Neuronal stem cell (in vitro differentiated cells): ENCODE data around the gene RASL10A.

Experiments used
- DNase-seq: peaks from one replicate; pipeline ENCODE4 v3.0.0-alpha.2; 2013; ENCODE audit warnings: low spot score
- H2AFZ ChIP-seq: one replicate; pipeline ENCODE4 v1.6.1; 2013; ENCODE audit warnings: mild to moderate bottlenecking, low read length, inconsistent platforms
- H2AK5ac ChIP-seq: 2 replicates; pipeline ENCODE4 v1.6.1; 2013; ENCODE audit warnings: low read depth, mild to moderate bottlenecking, inconsistent platforms, low read length, moderate library complexity, mixed read lengths
- H2BK120ac ChIP-seq: 2 replicates; pipeline ENCODE4 v1.6.1; 2013; ENCODE audit warnings: low read depth, mild to moderate bottlenecking, inconsistent platforms, low read length, moderate library complexity, mixed read lengths
- H2BK12ac ChIP-seq: one replicate; pipeline ENCODE4 v1.6.1; 2013; ENCODE audit warnings: low read length, inconsistent platforms
- H2BK15ac ChIP-seq: 2 replicates; pipeline ENCODE4 v1.6.1; 2013; ENCODE audit warnings: mild to moderate bottlenecking, low read length, inconsistent platforms, mixed read lengths
- H2BK5ac ChIP-seq: one replicate; pipeline ENCODE4 v1.6.1; 2013; ENCODE audit warnings: inconsistent platforms, mild to moderate bottlenecking, low read length, moderate library complexity
- H3K14ac ChIP-seq: one replicate; pipeline ENCODE4 v1.6.1; 2013; ENCODE audit warnings: low read length, inconsistent platforms
- H3K18ac ChIP-seq: 2 replicates; pipeline ENCODE4 v1.6.1; 2013; ENCODE audit warnings: low read length, inconsistent platforms
- H3K23ac ChIP-seq: 2 replicates; pipeline ENCODE4 v1.6.1; 2013; ENCODE audit warnings: low read depth, mild to moderate bottlenecking, mixed read lengths, low read length, inconsistent platforms; ENCODE audit not compliant: poor library complexity
- H3K27ac ChIP-seq: replicated peaks from 3 replicates; pipeline ENCODE4 v1.5.1; 2013; ENCODE audit warnings: low read length, inconsistent platforms
- H3K27me3 ChIP-seq, 3 experiments: 2 replicates each; pipeline ENCODE4 v1.6.1; 2013; ENCODE audit warnings: low read length in 3 of 3, mild to moderate bottlenecking in 2 of 3, inconsistent platforms in 1 of 3, low read depth in 1 of 3, mixed read lengths in 1 of 3, moderate library complexity in 1 of 3; ENCODE audit not compliant: control insufficient read depth in 3 of 3, insufficient read depth in 3 of 3
- H3K36me3 ChIP-seq, 2 donors: replicated peaks in 1 of 2; 2 replicates each; pipeline ENCODE4 v1.6.1; 2013; ENCODE audit warnings: low read length in 2 of 2; ENCODE audit not compliant: control insufficient read depth in 2 of 2, insufficient read depth in 2 of 2
- H3K4ac ChIP-seq: 2 replicates; pipeline ENCODE4 v1.6.1; 2013; ENCODE audit warnings: inconsistent platforms, mild to moderate bottlenecking, low read length, moderate library complexity
- H3K4me1 ChIP-seq, 2 donors: 1 replicate in 1 of 2; 2 replicates in 1 of 2; pipeline ENCODE4 v1.6.1; 2013; ENCODE audit warnings: low read length in 2 of 2, low read depth in 1 of 2; ENCODE audit not compliant: control insufficient read depth in 2 of 2, insufficient read depth in 1 of 2
- H3K4me2 ChIP-seq: one replicate; pipeline ENCODE4 v1.6.1; 2013; ENCODE audit warnings: mild to moderate bottlenecking, low read length, inconsistent platforms; ENCODE audit not compliant: insufficient read depth, poor library complexity, severe bottlenecking
- H3K4me3 ChIP-seq, 2 donors: 2 replicates each; pipeline ENCODE4 v1.5.1; 2013; ENCODE audit warnings: low read length in 2 of 2, mild to moderate bottlenecking in 2 of 2, inconsistent platforms in 1 of 2, moderate library complexity in 1 of 2
- H3K79me1 ChIP-seq: one replicate; pipeline ENCODE4 v1.6.1; 2013; ENCODE audit warnings: low read depth, mild to moderate bottlenecking, inconsistent platforms, low read length, moderate library complexity
- H3K9ac ChIP-seq: one replicate; pipeline ENCODE4 v1.6.1; 2013; ENCODE audit warnings: mild to moderate bottlenecking, low read depth, low read length, inconsistent platforms; ENCODE audit not compliant: poor library complexity
- H3K9me3 ChIP-seq, 2 donors: replicated peaks in 1 of 2; 2 replicates each; pipeline versions ENCODE3 to v1.6.1; 2013; ENCODE audit warnings: low read length in 2 of 2, mild to moderate bottlenecking in 2 of 2, inconsistent platforms in 1 of 2, low read depth in 1 of 2, mixed read lengths in 1 of 2, moderate library complexity in 1 of 2; ENCODE audit not compliant: control insufficient read depth in 2 of 2, insufficient read depth in 1 of 2
- H4K8ac ChIP-seq: one replicate; pipeline ENCODE4 v1.6.1; 2013; ENCODE audit warnings: low read depth, mild to moderate bottlenecking, inconsistent platforms, low read length, moderate library complexity
- H4K91ac ChIP-seq: one replicate; pipeline ENCODE4 v1.6.1; 2013; ENCODE audit warnings: low read length, low read depth, mild to moderate bottlenecking, inconsistent platforms; ENCODE audit not compliant: poor library complexity
- WGBS, 2 donors: extraction: QIAGEN DNeasy Blood & Tissue Kit; methylation state at CpG; one replicate each; pipeline ENCODE4 v1.1.7; 2013; ENCODE audit warnings: missing lambda C conversion rate in 2 of 2, mixed read lengths in 1 of 2; ENCODE audit not compliant: insufficient read length in 2 of 2, insufficient replicate concordance in 1 of 2; ENCODE audit errors: extremely low coverage in 2 of 2; 5-methylcytosine and 5-hydroxymethylcytosine counted together

The RASL10A gene

DNA sequence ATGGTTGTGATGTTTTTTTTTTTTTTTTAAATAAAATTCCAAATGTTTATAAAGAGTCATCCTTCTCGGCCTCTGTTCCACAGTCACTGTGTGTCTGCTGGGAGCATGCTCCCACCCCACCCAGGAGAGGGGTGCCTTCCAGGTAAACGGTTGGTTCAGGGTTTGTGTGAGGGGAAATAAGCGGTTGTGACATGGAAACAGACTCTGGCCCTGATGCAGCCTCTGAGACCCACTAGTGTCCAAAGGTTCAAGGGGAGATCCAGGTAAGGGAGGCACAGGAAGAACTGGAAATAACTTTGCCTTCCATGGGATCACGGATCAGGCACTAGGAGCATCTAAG, 15.1 kb downstream of the RASL10A start:
- DNase-seq, result no peak
- Histone ChIP-seq H3K27ac (no peak overlapping the region), H2AK5ac (no peak overlapping the region), H3K4ac (no peak overlapping the region), H3K4me1 (no peaks in the 10 kb centered on the region), H4K91ac (no peak overlapping the region), H3K9ac (no peak overlapping the region), H4K8ac (no peak overlapping the region), H3K4me3 (no peak overlapping the region), H2AFZ (no peak overlapping the region), H2BK120ac (no peak overlapping the region), H2BK12ac (no peak overlapping the region), H3K27me3 (peaks cover 0 to 1% (median 0%) of the 10 kb centered on the region in 3 experiments), H2BK5ac (no peak overlapping the region), H3K18ac (no peak overlapping the region), H3K9me3 (no peaks in the 10 kb centered on the region), H3K36me3 (peaks cover 44 to 64% of the 10 kb centered on the region in 2 donors), H3K4me2 (no peak overlapping the region), H3K23ac (no peak overlapping the region), H3K14ac (no peak overlapping the region), H3K79me1 (no peaks in the 10 kb centered on the region), H2BK15ac (no peak overlapping the region)
- WGBS, 2 donors, result no CpG with 5 or more reads among the region's 4 CpGs

DNA sequence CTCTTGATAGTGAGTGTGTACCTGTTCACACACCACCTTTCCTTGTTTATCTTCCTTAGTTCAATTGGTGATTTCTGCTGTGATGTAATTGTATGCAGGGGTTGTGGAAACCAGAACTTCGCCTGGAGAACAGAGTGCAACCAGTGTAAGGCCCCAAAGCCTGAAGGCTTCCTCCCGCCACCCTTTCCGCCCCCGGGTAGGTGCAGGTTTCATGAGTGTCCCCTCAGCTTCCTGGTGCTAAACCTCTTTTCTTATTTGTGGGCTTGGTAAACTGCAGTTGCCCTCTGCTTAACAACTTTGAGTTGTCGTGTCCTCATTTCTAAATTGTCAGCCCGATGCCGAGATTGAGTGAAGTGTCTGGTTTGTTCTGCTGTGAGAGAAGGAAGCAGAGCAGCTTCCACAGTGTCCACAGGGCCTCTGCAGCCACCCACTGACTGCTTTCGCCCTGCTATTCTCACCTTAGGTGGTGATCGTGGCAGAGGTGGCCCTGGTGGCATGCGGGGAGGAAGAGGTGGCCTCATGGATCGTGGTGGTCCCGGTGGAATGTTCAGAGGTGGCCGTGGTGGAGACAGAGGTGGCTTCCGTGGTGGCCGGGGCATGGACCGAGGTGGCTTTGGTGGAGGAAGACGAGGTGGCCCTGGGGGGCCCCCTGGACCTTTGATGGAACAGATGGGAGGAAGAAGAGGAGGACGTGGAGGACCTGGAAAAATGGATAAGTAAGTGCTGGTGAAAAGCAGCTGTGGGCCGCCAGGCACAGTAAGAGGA, 16.2 kb downstream of the RASL10A start:
- H2AFZ ChIP-seq, result no peak overlapping the region
- DNase-seq, result no peak
- H2BK12ac ChIP-seq, result no peak overlapping the region
- H2AK5ac ChIP-seq, result no peak overlapping the region
- H4K91ac ChIP-seq, result no peak overlapping the region
- no peak overlapping the region for H3K27ac ChIP-seq
- peak overlapping the region; percentile 47 for H3K23ac ChIP-seq
- no peak overlapping the region for H3K4ac ChIP-seq
- peaks cover 49 to 75% of the 10 kb centered on the region in 2 donors for H3K36me3 ChIP-seq
- no peak overlapping the region for H4K8ac ChIP-seq
- H3K27me3 ChIP-seq, result no peaks in the 10 kb centered on the region
- H3K79me1 ChIP-seq, result no peaks in the 10 kb centered on the region
- H2BK5ac ChIP-seq, result no peak overlapping the region
- no peak overlapping the region for H3K4me2 ChIP-seq
- no peak overlapping the region for H3K4me3 ChIP-seq
- no peaks in the 10 kb centered on the region for H3K4me1 ChIP-seq
- no peak overlapping the region for H3K9ac ChIP-seq
- H3K9me3 ChIP-seq, result no peaks in the 10 kb centered on the region
- no peak overlapping the region for H3K14ac ChIP-seq
- H2BK15ac ChIP-seq, result no peak overlapping the region
- no peak overlapping the region for H2BK120ac ChIP-seq
- WGBS, 2 donors, result no CpG with 5 or more reads among the region's 19 CpGs
- H3K18ac ChIP-seq, result no peak overlapping the region

DNA sequence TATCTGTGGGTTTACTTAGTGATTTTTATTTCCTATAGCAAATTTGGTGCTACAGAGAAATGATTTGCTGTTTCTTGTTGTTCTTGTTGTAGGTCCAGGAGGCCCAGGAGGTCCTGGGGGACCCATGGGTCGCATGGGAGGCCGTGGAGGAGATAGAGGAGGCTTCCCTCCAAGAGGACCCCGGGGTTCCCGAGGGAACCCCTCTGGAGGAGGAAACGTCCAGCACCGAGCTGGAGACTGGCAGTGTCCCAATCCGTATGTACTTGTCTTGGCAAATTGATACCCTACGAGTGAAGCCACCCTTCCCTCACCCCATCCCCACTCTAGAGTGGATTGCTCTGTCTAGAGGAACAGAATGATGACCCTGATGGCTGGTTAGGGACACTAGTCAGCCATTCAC, 16.9 kb downstream of the RASL10A start:
- Histone ChIP-seq H3K79me1 (no peaks in the 10 kb centered on the region), H3K36me3 (peaks cover 53 to 82% of the 10 kb centered on the region in 2 donors), H3K14ac (no peak overlapping the region), H3K4me2 (no peak overlapping the region), H3K27ac (no peak overlapping the region), H2BK120ac (no peak overlapping the region), H3K4me1 (no peaks in the 10 kb centered on the region), H2BK5ac (no peak overlapping the region), H4K8ac (no peak overlapping the region), H3K9me3 (no peaks in the 10 kb centered on the region), H3K4me3 (no peak overlapping the region), H2AK5ac (no peak overlapping the region), H3K27me3 (no peaks in the 10 kb centered on the region), H4K91ac (no peak overlapping the region), H2AFZ (no peak overlapping the region), H3K9ac (no peak overlapping the region), H3K4ac (no peak overlapping the region), H3K23ac (no peak overlapping the region), H2BK15ac (no peak overlapping the region), H3K18ac (no peak overlapping the region), H2BK12ac (no peak overlapping the region)
- WGBS, 2 donors, result no CpG with 5 or more reads among the region's 8 CpGs
- DNase-seq, result no peak

DNA sequence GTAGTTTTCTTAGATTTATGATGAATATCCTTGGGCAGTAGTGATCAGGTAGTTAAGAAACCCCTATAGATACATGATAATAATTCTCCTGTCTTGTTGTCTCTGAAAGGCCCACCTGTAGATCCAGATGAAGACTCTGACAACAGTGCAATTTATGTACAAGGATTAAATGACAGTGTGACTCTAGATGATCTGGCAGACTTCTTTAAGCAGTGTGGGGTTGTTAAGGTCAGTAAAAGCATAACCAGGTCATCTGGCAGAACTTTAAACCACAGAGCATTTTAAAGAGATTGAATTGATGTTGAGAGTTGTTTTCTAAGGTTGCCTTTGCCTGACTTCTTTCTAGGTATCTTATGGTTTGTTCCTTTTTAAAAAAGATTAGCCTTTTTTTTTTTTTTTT, 23.1 kb downstream of the RASL10A start:
- Histone ChIP-seq H2BK5ac (no peak overlapping the region), H4K91ac (no peak overlapping the region), H3K79me1 (no peaks in the 10 kb centered on the region), H3K9ac (no peak overlapping the region), H2BK15ac (no peak overlapping the region), H3K18ac (no peak overlapping the region), H4K8ac (no peak overlapping the region), H3K14ac (no peak overlapping the region), H3K36me3 (peaks cover 56 to 100% of the 10 kb centered on the region in 2 donors), H3K4ac (no peak overlapping the region), H2AK5ac (no peak overlapping the region), H2BK12ac (no peak overlapping the region), H3K4me2 (no peak overlapping the region), H3K27ac (no peak overlapping the region), H3K4me3 (no peak overlapping the region), H3K23ac (no peak overlapping the region), H2AFZ (no peak overlapping the region), H3K4me1 (peaks cover 0 to 2% of the 10 kb centered on the region in 2 donors), H2BK120ac (no peak overlapping the region), H3K27me3 (no peaks in the 10 kb centered on the region), H3K9me3 (no peaks in the 10 kb centered on the region)
- no peak for DNase-seq
